Measurements from ENCODE around the gene E2F4.

Gene E2F4

GRCh38 chr16:67228905-67229304 is 37.0 kb downstream of the E2F4 start:
- Histone ChIP-seq H3K4me3 (ENCODE audit: low read length) (no peak overlapping the region), H4K20me1 (ENCODE audit: insufficient read depth, low read length) (no peaks in the 10 kb centered on the region), H3K36me3 (replicated peaks; ENCODE audit: insufficient read depth, low read length) (no peaks in the 10 kb centered on the region; the same call in 1 of the 2 replicates), H3F3A (ENCODE audit: insufficient read depth, low read length) (no peaks in the 10 kb centered on the region; the same call in 1 of the 2 replicates), H2AFZ (ENCODE audit: low read length) (no peak overlapping the region), H3K27ac (ENCODE audit: low read length) (no peak overlapping the region), H3K9me2 (replicated peaks; ENCODE audit: insufficient read depth, low read length) (no peaks in the 10 kb centered on the region), H3K79me2 (ENCODE audit: low read length) (peaks cover 31% of the 10 kb centered on the region), H3K4me2 (ENCODE audit: low read depth, low read length) (no peak overlapping the region), H3K9ac (ENCODE audit: low read length) (no peak overlapping the region), H3K27me3 (replicated peaks; ENCODE audit: insufficient read depth, low read length) (no peaks in the 10 kb centered on the region), H3K9me3 (replicated peaks; ENCODE audit: insufficient read depth, low read length) (no peaks in the 10 kb centered on the region), H3K4me1 (ENCODE audit: low read length) (peaks cover 12% of the 10 kb centered on the region)
- DNase-seq: no peak
- no peak for TF ChIP-seq CTCF (IDR thresholded peaks at IDR 0.05; ENCODE audit: low read length)
- no peak for TF ChIP-seq EZH2 (optimal IDR thresholded peaks at IDR 0.05; ENCODE audit: low read depth, low read length)
- TF ChIP-seq EZH2phosphoT487 (IDR thresholded peaks at IDR 0.05; ENCODE audit: low read length): no peak

- Histone ChIP-seq H3K4me3 (ENCODE audit: low read length) (no peak overlapping the region), H3K79me2 (ENCODE audit: low read length) (peaks cover 31% of the 10 kb centered on the region), H2AFZ (ENCODE audit: low read length) (no peak overlapping the region), H4K20me1 (ENCODE audit: insufficient read depth, low read length) (no peaks in the 10 kb centered on the region), H3K27me3 (replicated peaks; ENCODE audit: insufficient read depth, low read length) (no peaks in the 10 kb centered on the region), H3K4me2 (ENCODE audit: low read depth, low read length) (no peak overlapping the region), H3F3A (ENCODE audit: insufficient read depth, low read length) (no peaks in the 10 kb centered on the region; the same call in none of the 2 replicates), H3K27ac (ENCODE audit: low read length) (no peak overlapping the region), H3K4me1 (ENCODE audit: low read length) (peaks cover 12% of the 10 kb centered on the region), H3K9ac (ENCODE audit: low read length) (no peak overlapping the region), H3K36me3 (replicated peaks; ENCODE audit: insufficient read depth, low read length) (no peaks in the 10 kb centered on the region; the same call in 1 of the 2 replicates), H3K9me2 (replicated peaks; ENCODE audit: insufficient read depth, low read length) (no peaks in the 10 kb centered on the region), H3K9me3 (replicated peaks; ENCODE audit: insufficient read depth, low read length) (no peaks in the 10 kb centered on the region)
- TF ChIP-seq EZH2phosphoT487 (IDR thresholded peaks at IDR 0.05; ENCODE audit: low read length) (no peak), EZH2 (optimal IDR thresholded peaks at IDR 0.05; ENCODE audit: low read depth, low read length) (no peak), CTCF (IDR thresholded peaks at IDR 0.05; ENCODE audit: low read length) (no peak)
- no peak for DNase-seq
These were observed 38.2 kb downstream of the E2F4 start for GRCh38 chr16:67229906-67230808.

- no peak for TF ChIP-seq EZH2 (optimal IDR thresholded peaks at IDR 0.05; ENCODE audit: low read depth, low read length)
- TF ChIP-seq EZH2phosphoT487 (IDR thresholded peaks at IDR 0.05; ENCODE audit: low read length): no peak
- no peak for TF ChIP-seq CTCF (IDR thresholded peaks at IDR 0.05; ENCODE audit: low read length)
- no peaks in the 10 kb centered on the region; the same call in 1 of the 2 replicates for H3K36me3 ChIP-seq (replicated peaks; ENCODE audit: insufficient read depth, low read length)
- H3K27ac ChIP-seq (ENCODE audit: low read length): no peak overlapping the region
- H3K4me2 ChIP-seq (ENCODE audit: low read depth, low read length): no peak overlapping the region
- H3F3A ChIP-seq (ENCODE audit: insufficient read depth, low read length): no peaks in the 10 kb centered on the region; the same call in none of the 2 replicates
- H3K4me1 ChIP-seq (ENCODE audit: low read length): peaks cover 11% of the 10 kb centered on the region; the same call in 1 of the 2 replicates
- no peak overlapping the region for H2AFZ ChIP-seq (ENCODE audit: low read length)
- H3K79me2 ChIP-seq (ENCODE audit: low read length): peaks cover 31% of the 10 kb centered on the region
- no peaks in the 10 kb centered on the region for H3K9me3 ChIP-seq (replicated peaks; ENCODE audit: insufficient read depth, low read length)
- no peaks in the 10 kb centered on the region for H3K27me3 ChIP-seq (replicated peaks; ENCODE audit: insufficient read depth, low read length)
- no peak for DNase-seq
- no peak overlapping the region for H3K9ac ChIP-seq (ENCODE audit: low read length)
- no peaks in the 10 kb centered on the region for H3K9me2 ChIP-seq (replicated peaks; ENCODE audit: insufficient read depth, low read length)
- no peak overlapping the region for H3K4me3 ChIP-seq (ENCODE audit: low read length)
- no peaks in the 10 kb centered on the region for H4K20me1 ChIP-seq (ENCODE audit: insufficient read depth, low read length)
These were observed 39.1 kb downstream of the E2F4 start for GRCh38 chr16:67230809-67231660.

Measured in MM.1S (cell line).